Liver (tissue), 3 donors: ENCODE measurements around the gene ACTL8.

ENCODE experiments used
- GABPA ChIP-seq, 2 donors: IDR thresholded peaks in 1 of 2; conservative IDR thresholded peaks in 1 of 2; 2 replicates each; pipeline ENCODE4 v1.6.1; 2016; ENCODE audit warnings: antibody characterized with exemption in 2 of 2, mild to moderate bottlenecking in 1 of 2, moderate library complexity in 1 of 2
- RAD21 ChIP-seq, 2 donors: IDR thresholded peaks; 2 replicates each; pipeline ENCODE4 v1.6.1; 2016; ENCODE audit warnings: antibody characterized with exemption in 2 of 2, mild to moderate bottlenecking in 2 of 2
- RXRA ChIP-seq, 2 donors: IDR thresholded peaks; 2 replicates each; pipeline ENCODE4 v1.6.1; 2017 to 2018; ENCODE audit warnings: antibody characterized with exemption in 2 of 2, mild to moderate bottlenecking in 1 of 2
- TAF1 ChIP-seq: conservative IDR thresholded peaks from 2 replicates; pipeline ENCODE4 v1.6.1; 2016; ENCODE audit warnings: antibody characterized with exemption, mild to moderate bottlenecking
- YY1 ChIP-seq: IDR thresholded peaks from 2 replicates; pipeline ENCODE4 v1.6.1; 2016; ENCODE audit warnings: antibody characterized with exemption, mild to moderate bottlenecking
- TF ChIP-seq, protein P1 (sequence below): fragments of 150-350 bp; IDR thresholded peaks from 2 replicates; pipeline ENCODE4 v1.5.1; 2017; ENCODE audit warnings: improper control_type of control experiment, low read depth, low read length; ENCODE audit not compliant: missing input control
- TF ChIP-seq, protein P2 (sequence below): IDR thresholded peaks from 2 replicates; pipeline ENCODE4 v1.6.1; 2016; ENCODE audit warnings: antibody characterized with exemption, mild to moderate bottlenecking
- TF ChIP-seq, protein P3 (sequence below): IDR thresholded peaks from 2 replicates; pipeline ENCODE4 v1.6.1; 2016; ENCODE audit warnings: antibody characterized with exemption
- TF ChIP-seq, protein P4 (sequence below): IDR thresholded peaks from 2 replicates; pipeline ENCODE4 v1.6.1; 2016; ENCODE audit warnings: antibody characterized with exemption
- donor health status: healthy.
- donor health status: healthy.

DNA sequence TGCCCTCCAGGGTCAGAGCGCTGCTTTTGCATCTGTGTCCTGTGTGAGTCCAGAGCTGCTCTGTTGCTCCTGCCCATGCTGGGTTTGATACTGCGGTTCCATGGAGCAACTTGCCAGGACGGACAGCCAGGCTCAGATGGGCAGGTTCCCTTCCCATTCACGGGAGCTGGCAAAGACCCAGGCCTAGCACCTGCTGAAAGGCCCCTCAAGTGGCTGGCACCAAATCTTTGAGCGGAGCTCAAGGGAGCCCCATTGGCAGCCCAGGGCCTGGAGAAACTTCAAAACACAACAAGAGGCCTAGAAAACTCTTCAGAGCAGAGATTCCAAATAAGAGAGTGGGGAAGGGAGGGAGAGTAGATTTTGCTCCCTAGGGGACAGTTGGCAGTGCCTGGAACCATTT, 97.2 kb downstream of the ACTL8 start:
- TF ChIP-seq, protein P1, sequence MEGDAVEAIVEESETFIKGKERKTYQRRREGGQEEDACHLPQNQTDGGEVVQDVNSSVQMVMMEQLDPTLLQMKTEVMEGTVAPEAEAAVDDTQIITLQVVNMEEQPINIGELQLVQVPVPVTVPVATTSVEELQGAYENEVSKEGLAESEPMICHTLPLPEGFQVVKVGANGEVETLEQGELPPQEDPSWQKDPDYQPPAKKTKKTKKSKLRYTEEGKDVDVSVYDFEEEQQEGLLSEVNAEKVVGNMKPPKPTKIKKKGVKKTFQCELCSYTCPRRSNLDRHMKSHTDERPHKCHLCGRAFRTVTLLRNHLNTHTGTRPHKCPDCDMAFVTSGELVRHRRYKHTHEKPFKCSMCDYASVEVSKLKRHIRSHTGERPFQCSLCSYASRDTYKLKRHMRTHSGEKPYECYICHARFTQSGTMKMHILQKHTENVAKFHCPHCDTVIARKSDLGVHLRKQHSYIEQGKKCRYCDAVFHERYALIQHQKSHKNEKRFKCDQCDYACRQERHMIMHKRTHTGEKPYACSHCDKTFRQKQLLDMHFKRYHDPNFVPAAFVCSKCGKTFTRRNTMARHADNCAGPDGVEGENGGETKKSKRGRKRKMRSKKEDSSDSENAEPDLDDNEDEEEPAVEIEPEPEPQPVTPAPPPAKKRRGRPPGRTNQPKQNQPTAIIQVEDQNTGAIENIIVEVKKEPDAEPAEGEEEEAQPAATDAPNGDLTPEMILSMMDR = no peak
- TF ChIP-seq, protein P2, sequence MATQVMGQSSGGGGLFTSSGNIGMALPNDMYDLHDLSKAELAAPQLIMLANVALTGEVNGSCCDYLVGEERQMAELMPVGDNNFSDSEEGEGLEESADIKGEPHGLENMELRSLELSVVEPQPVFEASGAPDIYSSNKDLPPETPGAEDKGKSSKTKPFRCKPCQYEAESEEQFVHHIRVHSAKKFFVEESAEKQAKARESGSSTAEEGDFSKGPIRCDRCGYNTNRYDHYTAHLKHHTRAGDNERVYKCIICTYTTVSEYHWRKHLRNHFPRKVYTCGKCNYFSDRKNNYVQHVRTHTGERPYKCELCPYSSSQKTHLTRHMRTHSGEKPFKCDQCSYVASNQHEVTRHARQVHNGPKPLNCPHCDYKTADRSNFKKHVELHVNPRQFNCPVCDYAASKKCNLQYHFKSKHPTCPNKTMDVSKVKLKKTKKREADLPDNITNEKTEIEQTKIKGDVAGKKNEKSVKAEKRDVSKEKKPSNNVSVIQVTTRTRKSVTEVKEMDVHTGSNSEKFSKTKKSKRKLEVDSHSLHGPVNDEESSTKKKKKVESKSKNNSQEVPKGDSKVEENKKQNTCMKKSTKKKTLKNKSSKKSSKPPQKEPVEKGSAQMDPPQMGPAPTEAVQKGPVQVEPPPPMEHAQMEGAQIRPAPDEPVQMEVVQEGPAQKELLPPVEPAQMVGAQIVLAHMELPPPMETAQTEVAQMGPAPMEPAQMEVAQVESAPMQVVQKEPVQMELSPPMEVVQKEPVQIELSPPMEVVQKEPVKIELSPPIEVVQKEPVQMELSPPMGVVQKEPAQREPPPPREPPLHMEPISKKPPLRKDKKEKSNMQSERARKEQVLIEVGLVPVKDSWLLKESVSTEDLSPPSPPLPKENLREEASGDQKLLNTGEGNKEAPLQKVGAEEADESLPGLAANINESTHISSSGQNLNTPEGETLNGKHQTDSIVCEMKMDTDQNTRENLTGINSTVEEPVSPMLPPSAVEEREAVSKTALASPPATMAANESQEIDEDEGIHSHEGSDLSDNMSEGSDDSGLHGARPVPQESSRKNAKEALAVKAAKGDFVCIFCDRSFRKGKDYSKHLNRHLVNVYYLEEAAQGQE = no peak
- TF ChIP-seq, protein P3, sequence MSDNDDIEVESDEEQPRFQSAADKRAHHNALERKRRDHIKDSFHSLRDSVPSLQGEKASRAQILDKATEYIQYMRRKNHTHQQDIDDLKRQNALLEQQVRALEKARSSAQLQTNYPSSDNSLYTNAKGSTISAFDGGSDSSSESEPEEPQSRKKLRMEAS = no peak
- TF ChIP-seq, protein P4, sequence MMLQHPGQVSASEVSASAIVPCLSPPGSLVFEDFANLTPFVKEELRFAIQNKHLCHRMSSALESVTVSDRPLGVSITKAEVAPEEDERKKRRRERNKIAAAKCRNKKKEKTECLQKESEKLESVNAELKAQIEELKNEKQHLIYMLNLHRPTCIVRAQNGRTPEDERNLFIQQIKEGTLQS = no peak
- TF ChIP-seq TAF1 (no peak), RXRA (IDR thresholded peaks at IDR 0.05) (no peak), RAD21 (IDR thresholded peaks at IDR 0.05) (no peak), GABPA (IDR thresholded peaks at IDR 0.05 in 1 of 2, conservative IDR thresholded peaks at IDR 0.05 in 1 of 2) (no peak), YY1 (no peak)
